ENCODE measurements around the gene LYSMD2. TPM values are rescaled to one million over a fixed set of nuclear protein-coding genes. Genes with fewer than 3 reads are reported as not detected.

Gene LYSMD2
- total and polyA plus RNA-seq, 2 of the 8 experiments (the other 6 are each of a cell fraction or from before 2014, with no cell fraction given): 2.2 to 2.7 TPM

DNA sequence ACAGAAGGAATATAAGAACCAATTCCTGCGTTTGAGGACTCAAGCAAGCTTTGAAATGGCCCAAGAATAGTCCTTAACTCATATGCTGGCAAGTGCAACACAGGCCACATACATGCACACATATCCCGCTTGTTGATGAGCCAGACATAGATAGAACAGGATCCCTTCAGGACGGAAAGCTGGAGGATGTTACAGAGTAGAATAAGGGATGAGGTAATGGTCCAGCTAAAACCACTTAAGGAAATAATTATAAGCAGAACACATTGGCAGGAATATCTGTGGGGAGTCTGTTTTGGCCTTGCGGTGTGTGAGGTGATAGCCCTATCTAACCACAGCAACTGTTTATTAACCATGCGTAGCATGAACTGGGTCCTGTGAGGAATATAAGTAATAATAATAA is 31.2 kb downstream of the LYSMD2 start (continued):
- TF ChIP-seq TCF12 (IDR thresholded peaks at IDR 0.05; ENCODE audit: low read depth, low read length): no peak

All from H1 (cell line).